Measurements from ENCODE around the gene BPIFB1. TPM values are rescaled to one million over a fixed set of nuclear protein-coding genes. Genes with fewer than 3 reads are reported as not detected.
A peak's percentile ranks its signal among the peaks of the same experiment; 100 is the strongest.

Gene BPIFB1
- total and polyA plus RNA-seq, 5 donors from 2014 or later = not detected

DNA sequence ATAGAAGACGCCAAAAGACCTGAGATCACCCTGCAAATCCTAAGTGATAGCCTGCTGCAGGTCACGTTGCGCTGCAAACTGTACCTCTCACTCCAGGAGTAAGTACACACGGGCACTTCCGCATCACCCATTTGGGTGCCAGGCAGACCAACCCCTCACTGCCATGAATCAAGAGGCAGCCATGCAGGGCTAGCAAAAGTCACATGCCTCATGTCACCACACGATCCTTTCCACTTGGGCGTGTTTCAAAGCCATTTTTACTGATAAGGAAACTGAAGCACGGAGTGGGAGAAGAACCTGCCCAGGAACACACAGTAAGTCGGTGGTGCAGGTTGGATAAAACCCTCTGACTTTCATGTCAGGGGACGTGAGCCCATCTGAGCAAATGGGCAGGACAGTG, 37.0 kb downstream of the BPIFB1 start:
- Histone ChIP-seq H3K27me3 (ENCODE audit: control insufficient read depth, insufficient read depth, low read length) (no peaks in the 10 kb centered on the region), H3K27ac (ENCODE audit: insufficient read depth, low read length, poor library complexity, severe bottlenecking) (no peak overlapping the region), H3K4me3 (ENCODE audit: low read depth, low read length) (no peak overlapping the region), H3K9me3 (ENCODE audit: control insufficient read depth in 2 of 2, low read length in 2 of 2) (no peaks in the 10 kb centered on the region), H3K36me3 (ENCODE audit: control insufficient read depth, insufficient read depth, low read length) (no peaks in the 10 kb centered on the region), H3K4me1 (ENCODE audit: control insufficient read depth, insufficient read depth, low read length, poor library complexity, severe bottlenecking) (no peaks in the 10 kb centered on the region)
- no peak overlapping the region for H3K27ac Mint-ChIP-seq
- ATAC-seq (ENCODE audit: low read depth in 2 of 2) = no peak
- no peak for DNase-seq
- no peaks in the 10 kb centered on the region for H3K4me1 Mint-ChIP-seq
- peaks cover 0 to 1% (median 0%) of the 10 kb centered on the region in 7 donors for H3K9me3 Mint-ChIP-seq
- no peak overlapping the region for H3K4me3 Mint-ChIP-seq
- H3K27me3 Mint-ChIP-seq = peaks cover 19% of the 10 kb centered on the region
- H3K36me3 Mint-ChIP-seq = no peaks in the 10 kb centered on the region

DNA sequence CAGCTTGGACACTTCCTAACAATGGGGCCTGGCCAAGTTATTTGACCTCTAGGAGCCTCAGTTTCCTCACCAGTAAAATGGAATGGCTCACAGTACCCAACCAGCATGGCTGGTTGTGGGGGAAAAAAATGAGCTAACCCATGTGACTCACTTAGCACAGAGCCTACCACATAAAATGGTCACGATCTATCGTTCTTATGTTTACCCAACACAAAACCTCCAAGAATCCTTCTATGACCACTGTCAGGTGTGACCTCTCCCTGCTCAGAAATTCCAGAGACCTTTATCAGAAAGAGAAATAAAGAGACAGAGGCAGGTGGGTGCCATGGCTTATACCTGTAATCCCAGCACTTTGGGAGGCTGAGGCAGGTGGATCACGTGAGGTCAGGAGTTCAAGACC, 39.4 kb downstream of the BPIFB1 start:
- Histone ChIP-seq H3K9me3 (ENCODE audit: control insufficient read depth in 2 of 2, low read length in 2 of 2) (no peaks in the 10 kb centered on the region), H3K4me3 (ENCODE audit: low read depth, low read length) (no peak overlapping the region), H3K4me1 (ENCODE audit: control insufficient read depth, insufficient read depth, low read length, poor library complexity, severe bottlenecking) (no peaks in the 10 kb centered on the region), H3K36me3 (ENCODE audit: control insufficient read depth, insufficient read depth, low read length) (no peaks in the 10 kb centered on the region), H3K27me3 (ENCODE audit: control insufficient read depth, insufficient read depth, low read length) (no peaks in the 10 kb centered on the region), H3K27ac (ENCODE audit: insufficient read depth, low read length, poor library complexity, severe bottlenecking) (no peak overlapping the region)
- Mint-ChIP-seq H3K36me3 (no peaks in the 10 kb centered on the region), H3K27ac (peak overlapping the region in 2 of 3 donors; percentile 19 to 49), H3K4me1 (no peaks in the 10 kb centered on the region), H3K27me3 (peaks cover 19% of the 10 kb centered on the region), H3K9me3 (no peaks in the 10 kb centered on the region), H3K4me3 (no peak overlapping the region)
- DNase-seq (no peak), ATAC-seq (ENCODE audit: low read depth in 2 of 2) (no peak)

- Histone ChIP-seq H3K4me1 (ENCODE audit: control insufficient read depth, insufficient read depth, low read length, poor library complexity, severe bottlenecking) (no peaks in the 10 kb centered on the region), H3K36me3 (ENCODE audit: control insufficient read depth, insufficient read depth, low read length) (no peaks in the 10 kb centered on the region), H3K27me3 (ENCODE audit: control insufficient read depth, insufficient read depth, low read length) (no peaks in the 10 kb centered on the region), H3K4me3 (ENCODE audit: low read depth, low read length) (no peak overlapping the region), H3K9me3 (ENCODE audit: control insufficient read depth in 2 of 2, low read length in 2 of 2) (no peaks in the 10 kb centered on the region), H3K27ac (ENCODE audit: insufficient read depth, low read length, poor library complexity, severe bottlenecking) (no peak overlapping the region)
- H3K27ac Mint-ChIP-seq = no peak overlapping the region
- H3K4me1 Mint-ChIP-seq = no peaks in the 10 kb centered on the region
- DNase-seq (no peak), ATAC-seq (ENCODE audit: low read depth in 2 of 2) (no peak)
- H3K36me3 Mint-ChIP-seq = no peaks in the 10 kb centered on the region
- H3K4me3 Mint-ChIP-seq = no peak overlapping the region
- H3K9me3 Mint-ChIP-seq = no peaks in the 10 kb centered on the region
- peaks cover 19% of the 10 kb centered on the region for H3K27me3 Mint-ChIP-seq
These were observed 40.2 kb downstream of the BPIFB1 start for GRCh38 chr20:33323236-33323635.

- DNase-seq (no peak), ATAC-seq (ENCODE audit: low read depth in 2 of 2) (no peak)
- peaks cover 13% of the 10 kb centered on the region for H3K27me3 Mint-ChIP-seq
- H3K27ac Mint-ChIP-seq = no peak overlapping the region
- H3K4me3 ChIP-seq (ENCODE audit: low read depth, low read length) = no peak overlapping the region
- H3K4me1 Mint-ChIP-seq = no peaks in the 10 kb centered on the region
- H3K4me3 Mint-ChIP-seq = no peak overlapping the region
- H3K4me1 ChIP-seq (ENCODE audit: control insufficient read depth, insufficient read depth, low read length, poor library complexity, severe bottlenecking) = no peaks in the 10 kb centered on the region
- H3K36me3 ChIP-seq (ENCODE audit: control insufficient read depth, insufficient read depth, low read length) = no peaks in the 10 kb centered on the region
- H3K36me3 Mint-ChIP-seq = no peaks in the 10 kb centered on the region
- no peaks in the 10 kb centered on the region for H3K27me3 ChIP-seq (ENCODE audit: control insufficient read depth, insufficient read depth, low read length)
- no peaks in the 10 kb centered on the region for H3K9me3 Mint-ChIP-seq
- no peaks in the 10 kb centered on the region for H3K9me3 ChIP-seq (ENCODE audit: control insufficient read depth in 2 of 2, low read length in 2 of 2)
- no peak overlapping the region for H3K27ac ChIP-seq (ENCODE audit: insufficient read depth, low read length, poor library complexity, severe bottlenecking)
These were observed 42.3 kb downstream of the BPIFB1 start for GRCh38 chr20:33325350-33325749.

- no peak overlapping the region for H3K4me3 Mint-ChIP-seq
- no peaks in the 10 kb centered on the region for H3K4me1 Mint-ChIP-seq
- no peak overlapping the region for H3K27ac ChIP-seq (ENCODE audit: insufficient read depth, low read length, poor library complexity, severe bottlenecking)
- H3K27me3 Mint-ChIP-seq = peaks cover 5% of the 10 kb centered on the region
- DNase-seq (no peak), ATAC-seq (ENCODE audit: low read depth in 2 of 2) (no peak)
- no peaks in the 10 kb centered on the region for H3K36me3 Mint-ChIP-seq
- H3K36me3 ChIP-seq (ENCODE audit: control insufficient read depth, insufficient read depth, low read length) = no peaks in the 10 kb centered on the region
- no peaks in the 10 kb centered on the region for H3K27me3 ChIP-seq (ENCODE audit: control insufficient read depth, insufficient read depth, low read length)
- no peaks in the 10 kb centered on the region for H3K9me3 ChIP-seq (ENCODE audit: control insufficient read depth in 2 of 2, low read length in 2 of 2)
- no peak overlapping the region for H3K27ac Mint-ChIP-seq
- H3K9me3 Mint-ChIP-seq = no peaks in the 10 kb centered on the region
- no peaks in the 10 kb centered on the region for H3K4me1 ChIP-seq (ENCODE audit: control insufficient read depth, insufficient read depth, low read length, poor library complexity, severe bottlenecking)
- no peak overlapping the region for H3K4me3 ChIP-seq (ENCODE audit: low read depth, low read length)
These were observed 45.4 kb downstream of the BPIFB1 start for GRCh38 chr20:33328157-33329137.

DNA sequence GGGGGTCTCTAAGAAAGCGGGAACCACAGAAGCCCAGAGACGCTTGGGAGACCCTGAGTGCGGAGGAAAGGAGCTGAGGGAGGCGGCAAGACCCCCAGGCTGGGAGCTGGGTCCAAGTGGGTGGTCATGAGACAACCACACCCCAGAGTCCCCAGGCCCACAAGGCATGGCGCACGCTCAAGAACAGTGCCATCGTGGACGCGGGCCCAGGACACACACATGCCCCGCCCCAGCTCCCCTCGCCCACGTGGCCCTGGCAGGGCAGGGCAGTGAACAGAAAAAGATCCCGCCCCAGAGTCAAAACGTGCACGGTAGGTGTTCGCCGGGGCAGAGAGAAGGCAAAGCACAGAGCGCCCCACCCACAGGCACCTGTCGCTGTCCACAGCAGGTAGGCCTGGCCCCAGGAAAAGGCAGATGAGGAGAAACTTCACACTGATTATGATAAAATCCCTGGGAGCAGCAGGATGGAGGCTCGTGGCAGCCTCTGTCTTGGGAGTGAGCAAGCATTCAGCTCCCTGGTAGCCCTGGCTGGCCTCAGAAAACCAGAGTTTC, 50.0 kb downstream of the BPIFB1 start:
- ATAC-seq (ENCODE audit: low read depth in 2 of 2) (no peak), DNase-seq (no peak)
- no peaks in the 10 kb centered on the region for H3K9me3 Mint-ChIP-seq
- no peaks in the 10 kb centered on the region for H3K36me3 Mint-ChIP-seq
- H3K4me3 ChIP-seq (ENCODE audit: low read depth, low read length) = no peak overlapping the region
- H3K27me3 Mint-ChIP-seq = no peaks in the 10 kb centered on the region
- no peak overlapping the region for H3K27ac ChIP-seq (ENCODE audit: insufficient read depth, low read length, poor library complexity, severe bottlenecking)
- H3K36me3 ChIP-seq (ENCODE audit: control insufficient read depth, insufficient read depth, low read length) = no peaks in the 10 kb centered on the region
- no peaks in the 10 kb centered on the region for H3K27me3 ChIP-seq (ENCODE audit: control insufficient read depth, insufficient read depth, low read length)
- no peaks in the 10 kb centered on the region for H3K4me1 Mint-ChIP-seq
- H3K27ac Mint-ChIP-seq = peak overlapping the region in 1 of 3 donors; percentile 56
- no peak overlapping the region for H3K4me3 Mint-ChIP-seq
- no peaks in the 10 kb centered on the region for H3K9me3 ChIP-seq (ENCODE audit: control insufficient read depth in 2 of 2, low read length in 2 of 2)
- H3K4me1 ChIP-seq (ENCODE audit: control insufficient read depth, insufficient read depth, low read length, poor library complexity, severe bottlenecking) = no peaks in the 10 kb centered on the region

GRCh38 chr20:33333616-33334015, 50.6 kb downstream of the BPIFB1 start:
- Histone ChIP-seq H3K4me1 (ENCODE audit: control insufficient read depth, insufficient read depth, low read length, poor library complexity, severe bottlenecking) (no peaks in the 10 kb centered on the region), H3K9me3 (ENCODE audit: control insufficient read depth in 2 of 2, low read length in 2 of 2) (no peaks in the 10 kb centered on the region), H3K4me3 (ENCODE audit: low read depth, low read length) (no peak overlapping the region), H3K36me3 (ENCODE audit: control insufficient read depth, insufficient read depth, low read length) (no peaks in the 10 kb centered on the region), H3K27me3 (ENCODE audit: control insufficient read depth, insufficient read depth, low read length) (no peaks in the 10 kb centered on the region), H3K27ac (ENCODE audit: insufficient read depth, low read length, poor library complexity, severe bottlenecking) (no peak overlapping the region)
- DNase-seq (no peak), ATAC-seq (ENCODE audit: low read depth in 2 of 2) (no peak)
- no peaks in the 10 kb centered on the region for H3K9me3 Mint-ChIP-seq
- H3K27me3 Mint-ChIP-seq = no peaks in the 10 kb centered on the region
- no peaks in the 10 kb centered on the region for H3K36me3 Mint-ChIP-seq
- no peak overlapping the region for H3K27ac Mint-ChIP-seq
- no peak overlapping the region for H3K4me3 Mint-ChIP-seq
- no peaks in the 10 kb centered on the region for H3K4me1 Mint-ChIP-seq

- no peaks in the 10 kb centered on the region for H3K9me3 ChIP-seq (ENCODE audit: control insufficient read depth in 2 of 2, low read length in 2 of 2)
- H3K4me3 Mint-ChIP-seq = no peak overlapping the region
- H3K9me3 Mint-ChIP-seq = no peaks in the 10 kb centered on the region
- no peaks in the 10 kb centered on the region for H3K4me1 ChIP-seq (ENCODE audit: control insufficient read depth, insufficient read depth, low read length, poor library complexity, severe bottlenecking)
- H3K27me3 ChIP-seq (ENCODE audit: control insufficient read depth, insufficient read depth, low read length) = no peaks in the 10 kb centered on the region
- H3K27me3 Mint-ChIP-seq = no peaks in the 10 kb centered on the region
- H3K36me3 Mint-ChIP-seq = no peaks in the 10 kb centered on the region
- DNase-seq (no peak), ATAC-seq (ENCODE audit: low read depth in 2 of 2) (no peak)
- H3K27ac Mint-ChIP-seq = no peak overlapping the region
- no peaks in the 10 kb centered on the region for H3K4me1 Mint-ChIP-seq
- no peak overlapping the region for H3K4me3 ChIP-seq (ENCODE audit: low read depth, low read length)
- no peak overlapping the region for H3K27ac ChIP-seq (ENCODE audit: insufficient read depth, low read length, poor library complexity, severe bottlenecking)
- H3K36me3 ChIP-seq (ENCODE audit: control insufficient read depth, insufficient read depth, low read length) = no peaks in the 10 kb centered on the region
These were observed 51.1 kb downstream of the BPIFB1 start for GRCh38 chr20:33334111-33334510.

Measured in CD4-positive, CD25-positive, alpha-beta regulatory T cell (primary cell).